NCI-H146 treated with DMSO at 0.1 percent for 48 hours (cell line): Measurements from ENCODE around the gene FAM107B.

Experiments used
- DNase-seq: peaks from one replicate; lab custom pipeline; 2025; ENCODE audit not compliant: unreplicated experiment; lab: John Stamatoyannopoulos, UW

The FAM107B gene

GRCh38 chr10:14543046-14543903, 231.4 kb downstream of the FAM107B start:
- DNase-seq, result no peak

DNA sequence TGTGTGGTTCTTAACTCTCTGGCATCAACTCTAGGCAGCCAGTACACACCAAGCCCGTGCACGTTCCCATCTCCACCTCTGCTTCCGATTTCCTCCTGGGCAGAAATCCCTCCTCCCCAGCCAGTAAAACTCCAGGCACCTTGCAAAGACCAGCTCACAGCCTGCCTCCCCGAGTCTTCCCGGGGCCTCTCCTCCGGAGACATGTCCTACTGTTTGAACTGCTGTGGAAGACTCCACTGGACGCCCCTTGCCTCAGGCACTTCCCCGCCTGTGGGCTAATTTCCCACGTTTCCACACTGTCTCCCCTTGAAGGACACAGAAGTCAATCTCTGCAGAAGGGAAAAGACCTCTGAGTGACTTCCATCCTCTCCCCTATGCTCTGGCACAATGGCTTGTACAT, 233.3 kb downstream of the FAM107B start:
- no peak for DNase-seq

DNA sequence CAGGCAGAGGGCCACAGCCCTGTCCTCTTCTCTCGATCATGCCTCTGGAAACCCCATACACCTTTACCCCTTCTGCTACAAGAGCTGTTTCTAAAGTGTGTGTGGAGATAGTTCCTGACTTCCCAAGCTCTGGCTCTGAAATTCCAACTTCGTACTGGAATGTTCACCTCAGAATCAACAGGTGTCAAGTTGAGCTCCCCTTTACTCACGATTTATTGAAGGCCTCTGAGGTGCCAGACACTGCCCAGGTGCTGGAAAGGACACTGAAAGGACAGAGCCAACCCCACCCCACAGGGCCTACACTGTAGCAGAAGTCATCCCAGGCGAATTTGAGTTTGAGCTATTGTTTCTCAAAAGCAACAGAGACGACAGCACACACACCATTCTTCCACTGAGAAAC, 234.1 kb downstream of the FAM107B start:
- DNase-seq, result no peak

DNA sequence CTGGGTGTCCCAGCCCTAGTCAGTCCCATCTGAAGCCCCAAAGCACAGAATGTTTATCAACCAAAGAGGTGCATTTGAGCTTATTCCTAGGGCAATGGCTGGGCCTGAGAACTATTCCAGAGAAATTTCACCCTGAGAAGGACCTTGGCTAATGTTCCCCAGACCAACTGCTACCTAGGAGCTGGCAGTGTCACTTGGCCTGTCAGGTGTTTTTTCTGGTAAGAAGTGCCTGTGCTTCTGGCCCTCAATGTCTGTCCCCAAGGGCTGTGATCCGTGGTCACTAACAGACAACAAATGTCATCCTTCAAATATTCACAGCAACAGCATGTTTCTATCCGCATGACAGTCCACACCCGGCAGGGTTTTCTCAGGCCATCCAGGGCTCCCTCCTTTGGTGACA, 234.6 kb downstream of the FAM107B start:
- no peak for DNase-seq

- no peak for DNase-seq
These were observed 235.5 kb downstream of the FAM107B start for GRCh38 chr10:14539176-14539575.

DNA sequence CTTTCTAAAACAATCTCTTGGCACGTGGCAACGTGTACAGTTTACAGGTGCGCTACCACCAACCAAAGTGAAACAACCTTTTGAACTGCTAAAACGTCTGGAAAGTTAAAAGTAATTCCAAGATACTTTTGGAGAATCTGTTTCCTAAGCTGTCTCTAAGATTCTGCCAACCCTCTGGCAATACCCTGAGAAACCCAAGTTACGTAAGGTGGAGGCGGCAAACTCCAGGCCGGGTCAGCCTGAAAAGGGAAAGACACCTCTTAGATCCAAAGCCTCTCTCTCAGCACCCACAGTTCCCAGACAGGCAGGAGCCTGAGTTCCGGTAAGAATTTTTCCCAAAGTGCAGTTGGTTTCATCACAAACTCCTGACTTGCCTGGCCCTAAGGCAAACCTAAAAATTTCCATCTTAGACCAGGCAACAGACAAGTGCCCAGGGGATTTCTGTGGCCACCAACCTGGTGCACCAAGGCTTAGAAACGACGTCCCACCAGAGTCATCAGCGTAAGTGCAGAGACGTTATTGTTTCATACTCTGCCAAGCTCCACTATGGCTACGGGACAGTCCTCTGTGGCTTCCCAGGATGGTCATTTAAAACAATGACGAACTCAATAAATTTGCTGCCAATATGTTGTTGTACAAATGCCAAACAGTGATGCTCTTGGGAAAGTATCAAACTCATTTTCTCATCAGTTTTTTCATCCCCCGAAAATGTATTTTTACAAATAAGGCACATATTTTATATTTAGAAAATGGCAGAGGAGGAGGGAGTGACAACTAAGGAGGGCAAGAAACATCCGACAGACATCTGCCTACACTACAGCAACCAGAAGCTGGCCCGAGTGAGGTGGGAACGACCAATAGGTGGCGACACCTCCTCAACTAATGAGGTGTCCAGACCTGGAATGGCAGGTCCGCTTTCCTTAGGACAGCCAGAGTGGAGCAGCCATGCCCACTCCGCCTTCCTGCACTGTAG, 238.2 kb downstream of the FAM107B start:
- peak; percentile 47 for DNase-seq

- DNase-seq, result no peak
These were observed 239.1 kb downstream of the FAM107B start for GRCh38 chr10:14535457-14536130.

DNA sequence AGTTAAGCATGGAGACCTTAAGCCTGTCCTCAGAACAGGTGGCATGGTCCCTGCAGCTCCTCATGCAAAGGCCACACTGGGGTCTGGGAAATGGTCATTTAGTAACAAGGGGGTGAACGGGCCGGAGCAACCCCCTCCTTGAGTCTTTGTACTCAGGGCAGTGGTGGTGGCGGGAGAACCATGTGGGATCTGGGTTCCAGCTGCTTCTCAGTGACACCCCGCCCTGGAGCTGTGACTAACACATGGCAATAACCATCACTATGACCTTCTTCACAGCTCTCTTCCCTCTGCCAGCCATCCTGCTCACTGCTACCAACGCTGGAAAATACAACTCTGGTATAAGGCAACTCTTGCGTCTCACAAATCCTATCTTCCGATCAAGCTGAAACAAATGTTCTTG, 240.5 kb downstream of the FAM107B start:
- no peak for DNase-seq

DNA sequence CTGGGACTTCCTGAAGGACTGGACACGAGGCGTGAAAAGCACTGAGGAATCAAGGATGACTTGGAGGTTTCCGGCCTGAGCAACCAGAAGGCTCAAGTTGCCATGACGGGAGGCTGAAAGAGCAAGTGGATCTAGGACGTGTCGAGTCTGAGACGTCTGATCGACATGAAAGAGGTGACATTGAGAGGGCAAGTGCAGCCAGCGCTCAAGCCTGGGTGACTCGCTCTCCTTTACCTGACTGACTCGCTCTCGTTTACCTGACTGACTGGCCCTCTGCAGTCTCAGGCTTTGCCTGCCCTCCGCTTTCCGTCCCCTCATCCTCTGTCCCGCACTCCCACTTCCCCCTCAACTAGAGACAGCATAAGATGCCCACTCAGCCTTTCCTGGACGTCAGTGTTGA, 241.4 kb downstream of the FAM107B start:
- DNase-seq, result no peak

DNA sequence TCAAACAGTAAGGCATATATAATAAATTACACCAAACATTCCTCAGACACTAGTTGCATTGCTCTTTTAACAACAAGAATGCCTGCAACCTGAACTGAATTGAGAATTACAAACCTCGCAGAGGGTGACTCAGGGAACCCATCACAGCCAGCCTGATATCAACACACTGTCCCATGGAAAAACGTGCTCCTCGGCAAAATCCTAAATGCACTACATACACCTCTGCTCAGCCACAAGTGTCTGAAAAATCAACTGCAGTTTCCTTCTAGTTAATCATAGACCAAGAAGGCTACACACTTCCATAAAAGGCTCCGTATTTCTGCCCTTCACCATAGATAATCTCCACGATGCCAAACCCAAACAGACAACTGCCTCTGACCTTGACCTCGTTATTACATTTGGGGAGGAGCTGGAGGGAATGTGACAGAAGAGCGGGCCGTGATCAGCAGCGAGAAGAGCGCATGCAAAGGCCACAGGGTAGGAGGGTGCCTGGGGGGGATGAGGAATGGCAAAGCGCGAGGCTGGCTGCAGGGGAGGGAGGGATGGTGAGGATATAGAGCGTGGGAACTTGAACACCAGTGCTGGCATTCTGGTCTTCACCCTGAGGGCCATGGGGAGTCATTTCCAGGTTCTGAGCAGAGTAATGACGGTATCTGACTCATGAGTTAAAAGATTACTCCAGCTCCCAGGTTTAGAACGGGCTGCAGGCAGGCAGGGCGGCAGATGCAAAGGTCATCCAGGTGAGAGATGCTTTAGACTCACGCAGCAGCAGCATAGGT, 242.0 kb downstream of the FAM107B start:
- no peak for DNase-seq

DNA sequence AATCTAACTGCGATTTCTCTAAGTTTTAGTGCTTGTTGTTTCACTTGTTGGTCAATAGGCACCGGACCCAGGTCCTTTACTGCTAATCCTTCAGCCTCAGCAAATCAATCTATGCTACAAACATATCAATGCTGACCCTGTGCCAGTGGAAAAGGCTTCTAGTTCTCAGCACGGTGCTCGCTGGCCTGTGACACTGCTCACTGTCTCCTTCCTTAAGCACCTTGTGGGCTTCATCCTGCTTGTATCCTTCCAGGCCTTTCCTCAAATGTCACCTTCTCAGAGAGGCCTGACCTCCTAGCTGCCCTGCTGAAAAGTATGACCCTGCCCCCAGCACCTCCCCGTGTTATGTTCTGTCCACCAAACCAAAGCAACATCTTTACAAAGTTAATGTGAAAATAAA, 242.7 kb downstream of the FAM107B start:
- no peak for DNase-seq

- DNase-seq, result no peak
These were observed 244.2 kb downstream of the FAM107B start for GRCh38 chr10:14530465-14530864.

- DNase-seq, result no peak
These were observed 245.3 kb downstream of the FAM107B start for GRCh38 chr10:14529351-14529750.

- no peak for DNase-seq
These were observed 246.2 kb downstream of the FAM107B start for GRCh38 chr10:14528450-14528849.

DNA sequence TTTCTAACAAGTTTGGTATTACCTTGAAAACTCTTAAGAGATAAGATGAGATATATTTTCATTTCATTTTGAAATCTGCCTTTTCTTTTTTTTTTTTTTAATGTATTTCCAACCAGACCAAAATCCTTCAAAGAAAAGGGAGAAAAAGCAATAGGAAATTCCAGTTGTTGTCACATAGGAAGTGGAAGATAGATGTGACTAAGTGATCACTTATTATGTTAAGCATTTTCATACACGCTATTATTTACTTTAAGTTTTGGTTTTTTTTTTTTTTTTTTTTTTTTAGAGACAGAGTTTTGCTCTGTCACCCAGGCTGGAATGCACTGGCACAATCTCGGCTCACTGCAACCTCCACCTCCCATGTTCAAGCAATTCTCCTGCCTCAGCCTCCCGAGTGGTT, 246.8 kb downstream of the FAM107B start:
- no peak for DNase-seq

DNA sequence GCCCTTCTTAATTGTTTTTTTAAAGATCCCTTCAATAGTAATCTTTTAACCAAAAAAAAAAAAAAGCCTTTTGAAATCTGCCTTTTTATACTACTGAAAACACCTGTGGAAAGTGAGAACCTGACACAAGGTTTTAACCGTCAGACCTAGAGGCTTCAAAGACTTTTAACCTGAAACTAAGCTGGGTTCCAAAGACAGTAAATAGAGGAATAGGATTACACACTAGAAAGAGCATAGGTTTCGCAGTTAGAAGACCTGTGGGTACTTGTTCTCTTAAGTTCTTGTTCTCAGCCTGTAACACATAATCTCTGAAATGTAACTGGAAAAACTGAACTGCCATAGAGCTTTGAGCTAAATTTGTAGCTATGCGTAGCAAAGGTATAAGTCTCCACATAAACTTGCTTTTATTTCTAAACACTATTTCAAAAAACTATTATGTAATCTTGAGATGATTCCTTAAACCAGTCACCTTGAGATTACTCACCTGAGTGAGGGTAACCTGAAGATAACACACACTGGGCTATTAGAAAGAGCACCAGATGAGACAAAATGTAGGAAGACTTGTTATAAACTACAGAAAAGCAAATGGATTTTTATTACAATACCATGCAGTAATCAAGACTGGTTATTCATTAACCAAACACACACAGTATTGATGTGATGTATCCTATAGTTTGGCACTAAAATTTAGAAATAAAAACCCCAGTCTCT, 247.4 kb downstream of the FAM107B start:
- DNase-seq, result no peak

- no peak for DNase-seq
These were observed 248.4 kb downstream of the FAM107B start for GRCh38 chr10:14526326-14526725.

GRCh38 chr10:14524691-14525324, 249.9 kb downstream of the FAM107B start:
- no peak for DNase-seq

GRCh38 chr10:14523286-14523685, 251.4 kb downstream of the FAM107B start:
- DNase-seq, result no peak
